Fibroblast of the aortic adventitia (primary cell): Measurements from ENCODE around the gene FAM209A. TPM values are rescaled to one million over a fixed set of nuclear protein-coding genes. Genes with fewer than 3 reads are reported as not detected.

Source experiments
- DNase-seq: peaks from one replicate; pipeline ENCODE4 v3.0.0-alpha.2; 2010; ENCODE audit warnings: low read depth
- H3K4me3 ChIP-seq: 2 replicates; pipeline ENCODE4 v1.5.1; 2011; ENCODE audit warnings: low read depth, mild to moderate bottlenecking, control low read depth, low read length, moderate library complexity
- total RNA-seq: library from RNA; depleted of rRNA; stranded (reverse); fragments of >200 nt; gene quantifications from 2 replicates; pipeline ENCODE4 v1.2.3, GENCODE V29; 2012; ENCODE audit warnings: low replicate concordance
- TF ChIP-seq, protein P1 (sequence below): IDR thresholded peaks from 2 replicates; pipeline ENCODE4 v1.5.1; 2011; ENCODE audit warnings: mild to moderate bottlenecking, low read length, control low read depth, inconsistent platforms; ENCODE audit not compliant: insufficient read depth

Gene FAM209A
- total RNA-seq, 1 donor: not detected

DNA sequence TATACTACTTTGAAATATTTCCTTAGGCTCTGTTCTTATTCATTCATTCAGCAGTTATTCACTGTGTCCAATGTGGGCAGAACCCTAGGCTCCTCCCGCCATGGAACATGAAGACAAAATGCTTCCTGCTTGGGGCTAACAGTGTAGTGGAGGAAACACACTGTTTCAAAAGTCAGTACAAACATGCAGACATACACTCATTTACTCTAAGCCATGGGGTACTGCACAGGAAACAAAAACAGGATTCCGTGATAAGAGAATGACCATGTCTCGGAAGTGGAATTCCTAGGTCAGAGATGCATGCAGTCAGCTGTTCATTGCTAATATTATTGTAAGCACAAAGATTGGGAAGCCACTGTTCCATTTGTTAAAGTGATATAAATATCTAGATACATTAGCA is 18.4 kb upstream of the FAM209A start:
- H3K4me3 ChIP-seq: no peak overlapping the region
- TF ChIP-seq, protein P1, sequence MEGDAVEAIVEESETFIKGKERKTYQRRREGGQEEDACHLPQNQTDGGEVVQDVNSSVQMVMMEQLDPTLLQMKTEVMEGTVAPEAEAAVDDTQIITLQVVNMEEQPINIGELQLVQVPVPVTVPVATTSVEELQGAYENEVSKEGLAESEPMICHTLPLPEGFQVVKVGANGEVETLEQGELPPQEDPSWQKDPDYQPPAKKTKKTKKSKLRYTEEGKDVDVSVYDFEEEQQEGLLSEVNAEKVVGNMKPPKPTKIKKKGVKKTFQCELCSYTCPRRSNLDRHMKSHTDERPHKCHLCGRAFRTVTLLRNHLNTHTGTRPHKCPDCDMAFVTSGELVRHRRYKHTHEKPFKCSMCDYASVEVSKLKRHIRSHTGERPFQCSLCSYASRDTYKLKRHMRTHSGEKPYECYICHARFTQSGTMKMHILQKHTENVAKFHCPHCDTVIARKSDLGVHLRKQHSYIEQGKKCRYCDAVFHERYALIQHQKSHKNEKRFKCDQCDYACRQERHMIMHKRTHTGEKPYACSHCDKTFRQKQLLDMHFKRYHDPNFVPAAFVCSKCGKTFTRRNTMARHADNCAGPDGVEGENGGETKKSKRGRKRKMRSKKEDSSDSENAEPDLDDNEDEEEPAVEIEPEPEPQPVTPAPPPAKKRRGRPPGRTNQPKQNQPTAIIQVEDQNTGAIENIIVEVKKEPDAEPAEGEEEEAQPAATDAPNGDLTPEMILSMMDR: no peak
- DNase-seq: no peak

DNA sequence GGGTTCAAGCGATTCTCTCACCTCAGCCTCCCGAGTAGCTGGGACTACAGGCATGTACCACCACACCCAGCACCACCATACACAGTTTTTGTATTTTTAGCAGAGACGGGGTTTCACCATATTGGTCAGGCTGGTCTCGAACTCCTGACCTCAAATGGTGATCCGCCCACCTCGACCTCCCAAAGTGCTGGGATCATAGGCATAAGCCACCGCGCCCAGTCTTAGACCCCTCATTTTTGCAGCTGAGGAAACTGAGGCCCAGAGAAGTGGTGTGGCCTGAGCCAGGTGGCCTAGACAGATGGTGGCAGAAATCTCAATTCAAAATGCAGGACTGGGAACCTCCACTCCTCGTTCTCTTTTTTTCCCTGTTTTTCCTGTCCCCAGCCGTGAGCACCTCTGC is 12.6 kb upstream of the FAM209A start:
- TF ChIP-seq, protein P1: no peak
- DNase-seq: no peak
- no peak overlapping the region for H3K4me3 ChIP-seq

DNA sequence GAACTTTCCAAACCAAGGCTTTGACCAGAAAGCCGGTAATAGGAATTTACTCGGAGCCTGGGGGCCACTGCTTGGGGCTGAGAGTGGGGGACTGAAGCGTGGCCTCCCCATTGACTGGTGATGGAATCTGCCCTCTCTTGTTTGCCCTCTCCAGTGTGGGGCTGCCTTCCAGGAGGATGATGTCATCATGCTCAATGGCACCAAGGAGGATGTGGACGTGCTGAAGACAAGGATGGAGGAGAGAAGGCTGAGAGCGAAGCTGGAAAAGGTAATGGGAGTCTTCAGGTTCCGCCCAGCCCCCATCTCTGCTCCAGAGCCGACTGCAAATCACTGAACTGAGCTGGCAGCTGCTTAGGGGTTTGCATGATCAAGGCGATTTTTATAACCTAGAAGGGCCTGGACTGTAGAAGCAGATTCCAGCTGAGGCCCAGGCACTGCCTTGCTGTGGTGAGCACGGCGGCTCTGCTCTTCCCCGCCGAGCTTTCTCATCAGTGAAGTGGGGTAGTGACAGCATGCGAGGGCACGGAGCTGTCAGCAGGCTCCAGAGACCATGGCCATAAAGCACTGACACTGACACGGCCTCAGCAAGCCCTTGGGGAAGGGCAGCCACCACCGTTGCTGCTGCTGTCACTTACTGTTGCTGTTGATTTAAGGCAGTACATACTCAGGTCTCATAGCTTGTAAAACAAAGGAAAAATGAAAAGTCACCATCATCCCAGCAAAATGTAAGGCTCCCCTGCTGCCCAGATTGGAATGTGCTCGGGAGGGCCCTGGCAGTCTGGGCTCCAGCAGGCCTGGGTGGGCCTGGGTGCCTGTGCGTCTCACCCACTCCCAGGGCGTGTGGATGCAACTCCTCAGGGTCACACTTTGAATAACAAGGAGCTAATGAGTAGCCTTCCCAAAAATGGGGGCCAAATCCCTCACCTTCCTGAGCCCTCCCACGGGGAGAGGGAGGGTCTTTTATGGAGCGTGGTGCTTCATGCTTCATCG is 11.1 kb upstream of the FAM209A start:
- TF ChIP-seq, protein P1: no peak
- H3K4me3 ChIP-seq: no peak overlapping the region
- no peak for DNase-seq

DNA sequence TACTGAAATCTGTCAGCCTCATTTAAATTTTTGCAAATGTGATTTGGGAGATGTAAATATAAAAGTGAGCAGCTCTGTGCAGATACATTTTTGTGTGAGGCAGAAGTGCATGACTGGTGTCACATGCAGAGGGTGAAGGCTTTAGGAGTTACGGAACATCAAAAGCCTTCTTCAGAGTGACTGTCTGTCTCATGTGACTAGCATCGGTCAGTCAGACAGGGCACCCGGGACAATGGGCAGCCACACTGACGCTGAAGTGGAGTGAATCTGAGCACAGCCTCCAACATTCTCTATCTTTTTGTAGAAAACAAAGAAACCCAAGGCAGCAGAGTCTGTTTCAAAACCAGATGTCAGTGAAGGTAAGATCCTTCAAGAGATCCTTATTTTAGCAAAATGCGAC is 7.9 kb upstream of the FAM209A start:
- no peak for DNase-seq
- TF ChIP-seq, protein P1: no peak
- H3K4me3 ChIP-seq: no peak overlapping the region

DNA sequence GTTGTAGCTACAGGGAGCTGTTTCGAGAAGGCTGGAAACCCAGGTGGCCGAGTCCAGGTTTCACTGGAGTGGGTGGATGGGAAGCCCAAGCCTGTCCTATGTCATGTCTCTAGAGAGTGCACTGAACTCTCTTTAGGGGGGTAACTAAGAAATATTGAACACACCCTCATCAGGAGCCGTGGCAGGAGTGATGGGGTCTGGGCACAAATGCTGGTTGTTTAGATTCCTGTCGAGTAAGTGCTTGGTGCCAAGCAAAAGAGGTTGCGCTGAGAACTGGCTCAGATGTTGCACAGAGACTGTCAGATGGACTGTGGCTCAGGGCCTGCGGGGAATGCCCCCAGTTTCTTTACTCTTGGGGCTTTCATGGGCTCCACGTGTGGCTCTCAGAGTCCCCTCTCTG is 7.3 kb upstream of the FAM209A start:
- no peak overlapping the region for H3K4me3 ChIP-seq
- DNase-seq: no peak
- TF ChIP-seq, protein P1: no peak

DNA sequence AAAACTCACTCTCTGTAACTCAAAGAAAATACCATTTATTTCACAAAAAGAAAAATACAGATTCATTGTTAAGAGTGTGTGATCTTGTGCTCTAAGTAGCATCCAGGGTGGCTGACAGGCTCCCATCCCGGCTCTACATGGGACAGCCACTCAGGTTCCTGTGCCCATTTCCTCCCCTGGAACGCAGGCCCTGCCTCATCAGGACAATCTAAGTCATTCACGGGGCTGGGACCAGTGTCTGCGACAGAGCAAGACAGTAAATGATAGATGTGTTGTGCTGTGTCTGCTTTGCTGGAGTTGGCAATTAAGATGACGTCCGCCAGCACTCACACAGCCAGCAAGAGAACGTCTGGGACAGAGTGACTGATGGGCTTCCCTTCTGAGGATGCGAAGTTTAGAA is 6.9 kb upstream of the FAM209A start:
- H3K4me3 ChIP-seq: no peak overlapping the region
- TF ChIP-seq, protein P1: no peak
- DNase-seq: no peak
